ENCODE measurements around the gene XRCC4. TPM values are rescaled to one million over a fixed set of nuclear protein-coding genes. Genes with fewer than 3 reads are reported as not detected.

XRCC4 gene
- polyA plus RNA-seq, 1 donor (not counting 4 experiments of a cell fraction or from before 2014, with no cell fraction given): 10.9 TPM

GRCh38 chr5:83368835-83369234, 291.5 kb downstream of the XRCC4 start:
- TF ChIP-seq EZH2 (IDR thresholded peaks at IDR 0.05; ENCODE audit: low read length): no peak
- TF ChIP-seq CTCF (optimal IDR thresholded peaks at IDR 0.05 in 1 of 3, IDR thresholded peaks at IDR 0.05 in 1 of 3, conservative IDR thresholded peaks at IDR 0.05 in 1 of 3; ENCODE audit: extremely low read depth in 1 of 3, insufficient read depth in 2 of 3, low read length in 3 of 3): no peak
- Histone ChIP-seq H3K9me3 (ENCODE audit: control insufficient read depth, low read depth, low read length) (no peaks in the 10 kb centered on the region), H4K20me1 (ENCODE audit: control insufficient read depth, extremely low read depth, insufficient read depth, low read length) (no peaks in the 10 kb centered on the region), H3K27ac (ENCODE audit: control insufficient read depth, insufficient read depth, low read length) (no peak overlapping the region), H3K4me3 (ENCODE audit: control insufficient read depth in 2 of 3, extremely low read depth in 1 of 3, insufficient read depth in 2 of 3, low read depth in 1 of 3, low read length in 3 of 3) (no peak overlapping the region), H3K9me1 (ENCODE audit: control insufficient read depth, extremely low read depth, insufficient read depth, low read length) (no peaks in the 10 kb centered on the region), H3K4me2 (ENCODE audit: control insufficient read depth, extremely low read depth, insufficient read depth, low read depth, low read length) (no peak overlapping the region), H3K36me3 (ENCODE audit: control insufficient read depth in 2 of 2, extremely low read depth in 1 of 2, insufficient read depth in 2 of 2, low read length in 2 of 2) (no peaks in the 10 kb centered on the region), H3K4me1 (ENCODE audit: control insufficient read depth, extremely low read depth, insufficient read depth, low read length) (no peaks in the 10 kb centered on the region), H3K27me3 (ENCODE audit: control insufficient read depth, extremely low read depth, insufficient read depth, low read length) (no peaks in the 10 kb centered on the region), H2AFZ (ENCODE audit: control insufficient read depth, low read length) (no peak overlapping the region), H3K9ac (ENCODE audit: control insufficient read depth, extremely low read depth, insufficient read depth, low read length) (no peak overlapping the region), H3K79me2 (ENCODE audit: control insufficient read depth, insufficient read depth, low read length) (no peaks in the 10 kb centered on the region)
- dilution Hi-C loops (cut with MboI; ENCODE audit: extremely low pct_ligation_motif_present, low sequenced_read_pairs): no loop called here
- no peak for DNase-seq (ENCODE audit: low read depth, low spot score)
- no peak for FAIRE-seq

- no peaks in the 10 kb centered on the region for H3K36me3 ChIP-seq (ENCODE audit: control insufficient read depth in 2 of 2, extremely low read depth in 1 of 2, insufficient read depth in 2 of 2, low read length in 2 of 2)
- TF ChIP-seq EZH2 (IDR thresholded peaks at IDR 0.05; ENCODE audit: low read length): no peak
- no peak for TF ChIP-seq CTCF (optimal IDR thresholded peaks at IDR 0.05 in 1 of 3, IDR thresholded peaks at IDR 0.05 in 1 of 3, conservative IDR thresholded peaks at IDR 0.05 in 1 of 3; ENCODE audit: extremely low read depth in 1 of 3, insufficient read depth in 2 of 3, low read length in 3 of 3)
- no peaks in the 10 kb centered on the region for H3K4me1 ChIP-seq (ENCODE audit: control insufficient read depth, extremely low read depth, insufficient read depth, low read length)
- H3K27ac ChIP-seq (ENCODE audit: control insufficient read depth, insufficient read depth, low read length): no peak overlapping the region
- no peak overlapping the region for H2AFZ ChIP-seq (ENCODE audit: control insufficient read depth, low read length)
- no peaks in the 10 kb centered on the region for H3K9me1 ChIP-seq (ENCODE audit: control insufficient read depth, extremely low read depth, insufficient read depth, low read length)
- H3K79me2 ChIP-seq (ENCODE audit: control insufficient read depth, insufficient read depth, low read length): no peaks in the 10 kb centered on the region
- H3K4me3 ChIP-seq (ENCODE audit: control insufficient read depth in 2 of 3, extremely low read depth in 1 of 3, insufficient read depth in 2 of 3, low read depth in 1 of 3, low read length in 3 of 3): no peak overlapping the region
- H3K9ac ChIP-seq (ENCODE audit: control insufficient read depth, extremely low read depth, insufficient read depth, low read length): no peak overlapping the region
- DNase-seq (ENCODE audit: low read depth, low spot score): no peak
- FAIRE-seq: no peak
- dilution Hi-C loops (cut with MboI; ENCODE audit: extremely low pct_ligation_motif_present, low sequenced_read_pairs): no loop called here
- H4K20me1 ChIP-seq (ENCODE audit: control insufficient read depth, extremely low read depth, insufficient read depth, low read length): no peaks in the 10 kb centered on the region
- no peaks in the 10 kb centered on the region for H3K27me3 ChIP-seq (ENCODE audit: control insufficient read depth, extremely low read depth, insufficient read depth, low read length)
- H3K4me2 ChIP-seq (ENCODE audit: control insufficient read depth, extremely low read depth, insufficient read depth, low read depth, low read length): no peak overlapping the region
- H3K9me3 ChIP-seq (ENCODE audit: control insufficient read depth, low read depth, low read length): no peaks in the 10 kb centered on the region
These were observed 293.6 kb downstream of the XRCC4 start for GRCh38 chr5:83370957-83371356.

All from keratinocyte (primary cell).